Activated CD4-positive, alpha-beta T cell treated with anti-CD3 and anti-CD28 coated beads, Interleukin-2, amount 50 U/mL, for 1 hour (primary cell): ENCODE measurements around the gene TENT4A.

Experiments used
- DNase-seq: peaks from one replicate; pipeline ENCODE4 v3.0.0-alpha.2; 2020

Gene TENT4A

GRCh38 chr5:6775571-6775970 is 62.3 kb downstream of the TENT4A start:
- DNase-seq: no peak

- peak; percentile 21 for DNase-seq
Observed at GRCh38 chr5:6780802-6781391, 67.7 kb downstream of the TENT4A start.

- DNase-seq: no peak
Observed at GRCh38 chr5:6781716-6782115, 68.5 kb downstream of the TENT4A start.

- no peak for DNase-seq
Observed at GRCh38 chr5:6783787-6784186, 70.6 kb downstream of the TENT4A start.

GRCh38 chr5:6784481-6784880 is 71.2 kb downstream of the TENT4A start:
- DNase-seq: no peak

GRCh38 chr5:6785161-6785860 is 72.1 kb downstream of the TENT4A start:
- no peak for DNase-seq

- no peak for DNase-seq
Observed at GRCh38 chr5:6785861-6786180, 72.6 kb downstream of the TENT4A start.

- no peak for DNase-seq
Observed at GRCh38 chr5:6786786-6787495, 73.7 kb downstream of the TENT4A start.

- no peak for DNase-seq
Observed at GRCh38 chr5:6787941-6788340, 74.7 kb downstream of the TENT4A start.

- no peak for DNase-seq
Observed at GRCh38 chr5:6788439-6788838, 75.2 kb downstream of the TENT4A start.

GRCh38 chr5:6788956-6789649 is 75.9 kb downstream of the TENT4A start:
- no peak for DNase-seq

- DNase-seq: no peak
Observed at GRCh38 chr5:6790346-6790865, 77.2 kb downstream of the TENT4A start.

GRCh38 chr5:6791031-6791430 is 77.8 kb downstream of the TENT4A start:
- DNase-seq: no peak

- no peak for DNase-seq
Observed at GRCh38 chr5:6792376-6792775, 79.1 kb downstream of the TENT4A start.

- no peak for DNase-seq
Observed at GRCh38 chr5:6792911-6793471, 79.8 kb downstream of the TENT4A start.

- DNase-seq: no peak
Observed at GRCh38 chr5:6801236-6801635, 88.0 kb downstream of the TENT4A start.

GRCh38 chr5:6803981-6804550 is 90.8 kb downstream of the TENT4A start:
- DNase-seq: no peak

- no peak for DNase-seq
Observed at GRCh38 chr5:6804766-6805501, 91.7 kb downstream of the TENT4A start.

- DNase-seq: no peak
Observed at GRCh38 chr5:6805841-6806240, 92.6 kb downstream of the TENT4A start.
